ENCODE measurements around the gene BSN. TPM values are rescaled to one million over a fixed set of nuclear protein-coding genes. Genes with fewer than 3 reads are reported as not detected.
"Not testable (repeated sequence)": the region's sequence is repeated elsewhere in the genome, so short reads cannot be mapped to it uniquely, and the experiment has no call there.

The BSN gene
- total RNA-seq, 2 experiments from 2014 or later = 0.08 to 0.14 TPM

DNA sequence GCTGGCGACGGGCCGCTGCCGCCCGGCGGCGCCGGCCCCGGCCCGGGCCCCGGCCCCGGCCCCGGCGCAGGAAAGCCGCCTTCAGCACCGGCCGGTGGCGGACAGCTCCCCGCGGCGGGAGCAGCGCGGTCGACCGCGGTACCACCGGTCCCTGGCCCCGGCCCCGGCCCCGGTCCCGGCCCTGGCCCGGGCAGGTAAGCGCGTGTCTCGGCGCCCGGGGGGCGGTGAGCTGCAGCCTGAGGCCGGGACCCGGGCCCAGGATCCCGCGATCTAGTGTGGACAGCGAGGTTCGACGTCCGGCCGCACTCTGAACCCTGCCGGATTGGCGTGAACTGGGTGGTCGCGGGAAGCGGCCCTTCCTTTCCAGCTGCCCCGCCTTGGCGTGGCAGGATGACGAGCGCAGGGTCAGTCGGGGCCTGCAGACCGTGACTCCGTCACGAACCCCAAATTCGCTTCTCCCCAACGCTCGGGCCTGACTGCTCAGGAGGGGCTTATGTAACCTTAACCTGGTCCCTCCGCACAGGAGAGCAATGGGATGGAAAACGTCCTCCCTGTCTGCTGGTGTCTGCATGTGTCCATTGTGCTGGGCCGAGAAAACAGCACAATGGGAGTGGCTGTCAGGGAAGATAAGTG is 472 bp downstream of the BSN start:
- Mint-ChIP-seq H3K4me1 (peaks cover 17% of the 10 kb centered on the region), H3K27ac (no peak overlapping the region), H3K27me3 (peaks cover 39% of the 10 kb centered on the region), H3K36me3 (no peaks in the 10 kb centered on the region), H3K4me3 (peak overlapping the region; percentile 32), H3K9me3 (peaks cover 2% of the 10 kb centered on the region)
- peak; percentile 77 for ATAC-seq (ENCODE audit: low read depth)
- DNase-seq = peak; percentile 87
- POLR2A ChIA-PET = interaction anchor here (1.6 kb wide), 1 partner anchor 15 kb away, joined by 10 read pairs; no protein-coding TSS in a partner anchor

DNA sequence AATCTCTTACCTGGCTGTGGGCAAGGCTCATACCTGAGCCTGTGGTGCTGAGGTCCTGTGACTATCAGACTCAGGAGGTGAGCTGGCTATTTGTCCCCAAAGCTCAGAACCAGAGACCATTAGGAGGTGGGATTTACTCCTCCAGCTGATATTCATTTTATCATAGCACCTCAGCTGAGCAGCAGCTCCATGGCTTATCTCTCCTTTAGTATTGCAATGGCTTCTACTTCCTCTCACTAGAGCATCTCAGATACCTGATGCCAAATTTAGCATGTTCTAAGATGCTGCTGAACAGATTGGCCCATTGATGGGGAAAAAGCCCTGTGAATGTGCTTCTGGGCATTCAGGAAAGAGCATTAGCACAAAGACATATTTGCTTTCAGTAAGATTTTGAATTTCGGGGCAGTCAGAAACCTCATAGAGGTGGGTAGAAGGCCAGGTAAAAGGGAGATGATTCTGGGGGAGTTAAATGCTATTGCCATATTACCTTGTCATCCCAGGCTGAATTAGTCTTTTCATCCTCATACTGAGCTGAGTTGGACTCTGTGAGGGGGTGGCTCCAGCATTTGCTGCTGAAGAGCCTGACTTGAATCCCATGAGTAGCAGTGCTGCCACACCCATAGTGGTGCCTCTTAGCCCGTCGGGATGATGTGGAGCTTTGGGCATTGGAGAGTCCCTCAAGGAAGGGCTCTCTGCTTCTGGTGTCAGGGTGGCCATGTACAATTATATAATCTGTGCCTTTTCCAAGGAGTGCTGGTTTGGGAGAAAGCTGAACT is 2.4 kb downstream of the BSN start:
- ATAC-seq (ENCODE audit: low read depth) (no peak), DNase-seq (no peak)
- H3K4me3 Mint-ChIP-seq = no peak overlapping the region
- peaks cover 2% of the 10 kb centered on the region for H3K9me3 Mint-ChIP-seq
- POLR2A ChIA-PET = no interaction called here
- peaks cover 17% of the 10 kb centered on the region for H3K4me1 Mint-ChIP-seq
- H3K27ac Mint-ChIP-seq = no peak overlapping the region
- no peaks in the 10 kb centered on the region for H3K36me3 Mint-ChIP-seq
- peaks cover 48% of the 10 kb centered on the region for H3K27me3 Mint-ChIP-seq

DNA sequence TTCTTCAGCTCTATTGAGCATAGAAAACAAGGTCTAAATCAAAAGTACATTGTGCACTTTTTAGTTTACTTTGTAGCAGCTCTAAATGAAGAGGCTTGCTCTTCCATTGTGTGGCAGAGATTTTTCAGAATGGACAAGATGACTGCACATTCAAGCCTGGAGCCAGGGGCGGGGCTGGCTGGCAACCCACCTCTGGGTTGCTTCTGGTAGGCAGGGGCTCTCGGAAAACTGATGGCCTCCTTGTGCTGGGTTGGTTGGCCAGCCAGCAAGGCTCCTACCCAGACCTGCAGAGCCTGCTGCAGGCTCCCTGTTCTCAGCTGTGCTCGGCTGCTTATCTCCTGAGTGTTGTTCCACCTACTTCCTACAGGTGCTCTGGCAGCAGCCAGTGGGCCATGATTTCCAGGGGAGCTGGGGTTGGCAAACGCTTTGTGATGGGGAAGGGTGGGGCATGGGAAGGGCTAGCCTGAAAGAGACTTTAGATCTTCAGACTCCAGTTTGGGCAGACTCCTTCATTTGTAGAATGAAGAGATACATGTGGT is 8.8 kb downstream of the BSN start:
- Mint-ChIP-seq H3K27ac (no peak overlapping the region), H3K36me3 (no peaks in the 10 kb centered on the region), H3K9me3 (peaks cover 2% of the 10 kb centered on the region), H3K4me1 (no peaks in the 10 kb centered on the region), H3K27me3 (peaks cover 38% of the 10 kb centered on the region), H3K4me3 (no peak overlapping the region)
- DNase-seq (no peak), ATAC-seq (ENCODE audit: low read depth) (no peak)
- POLR2A ChIA-PET = no interaction called here

DNA sequence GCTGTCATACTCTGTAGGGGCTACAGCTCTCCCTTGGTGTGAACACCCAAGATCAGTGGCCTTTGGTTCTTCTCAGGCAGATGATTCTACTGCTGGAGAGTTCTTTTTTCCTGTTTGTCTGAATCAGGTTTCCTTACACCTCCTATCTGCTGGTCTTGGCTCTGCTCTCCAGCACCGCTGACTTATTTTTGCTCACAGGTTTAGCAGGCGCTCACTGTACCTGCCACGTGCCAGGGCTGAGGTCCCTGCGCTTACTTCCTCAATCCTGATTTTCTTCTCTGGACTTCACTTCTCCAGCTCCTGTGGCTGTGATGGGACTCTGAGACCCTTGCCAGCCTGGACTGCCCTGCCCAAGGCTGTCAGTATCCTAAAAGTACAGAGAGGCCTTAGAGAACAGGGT is 9.5 kb downstream of the BSN start:
- DNase-seq (no peak), ATAC-seq (ENCODE audit: low read depth) (no peak)
- peaks cover 2% of the 10 kb centered on the region for H3K9me3 Mint-ChIP-seq
- H3K36me3 Mint-ChIP-seq = no peaks in the 10 kb centered on the region
- no peak overlapping the region for H3K27ac Mint-ChIP-seq
- no peak overlapping the region for H3K4me3 Mint-ChIP-seq
- H3K4me1 Mint-ChIP-seq = no peaks in the 10 kb centered on the region
- POLR2A ChIA-PET = no interaction called here
- H3K27me3 Mint-ChIP-seq = peaks cover 34% of the 10 kb centered on the region

DNA sequence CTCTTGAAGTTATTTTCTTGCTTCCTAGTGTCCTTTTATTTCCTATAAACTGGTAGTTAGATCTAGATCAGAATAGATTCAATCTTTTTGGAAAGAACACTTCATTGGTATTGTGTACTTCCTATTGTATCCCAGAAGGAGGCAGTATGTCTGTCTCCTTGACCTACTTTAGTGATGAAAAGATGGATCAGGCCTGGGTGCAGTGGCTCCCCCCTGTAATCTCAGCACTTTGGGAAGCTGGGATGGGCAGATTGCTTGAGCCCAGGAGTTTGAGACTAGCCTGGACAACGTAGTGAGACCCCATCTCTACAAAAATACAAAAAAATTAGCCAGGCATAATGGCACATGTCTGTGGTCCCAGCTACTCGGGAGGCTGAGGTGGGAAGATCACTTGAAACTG is 12.0 kb downstream of the BSN start:
- POLR2A ChIA-PET = interaction anchor here (0.6 kb wide), 1 partner anchor 13 kb away, joined by 3 read pairs; no protein-coding TSS in a partner anchor
- no peak for DNase-seq
- Mint-ChIP-seq H3K4me1 (no peaks in the 10 kb centered on the region), H3K27ac (no peak overlapping the region), H3K9me3 (no peaks in the 10 kb centered on the region), H3K4me3 (no peak overlapping the region), H3K36me3 (no peaks in the 10 kb centered on the region), H3K27me3 (peaks cover 26% of the 10 kb centered on the region)
- no peak for ATAC-seq (ENCODE audit: low read depth)

DNA sequence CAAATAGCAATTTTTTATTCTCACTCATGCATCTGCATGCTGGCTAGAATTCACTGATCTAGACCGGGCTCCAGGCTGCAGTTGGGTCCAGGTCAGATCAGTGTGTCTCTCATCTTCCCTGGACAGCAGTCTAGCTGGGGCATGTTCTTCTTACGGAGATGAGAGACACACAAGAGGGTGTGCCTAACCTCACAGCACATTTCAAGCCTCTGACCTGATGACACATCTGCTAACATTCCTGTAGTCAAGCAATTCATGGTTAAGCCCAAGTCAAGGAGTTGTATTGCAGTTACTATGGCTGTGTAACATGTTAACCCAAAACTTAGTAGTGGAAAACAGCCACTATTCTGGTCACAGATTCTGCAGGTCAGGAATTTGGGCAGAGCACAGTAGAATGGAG is 13.1 kb downstream of the BSN start:
- H3K9me3 Mint-ChIP-seq = no peaks in the 10 kb centered on the region
- H3K4me3 Mint-ChIP-seq = no peak overlapping the region
- no peaks in the 10 kb centered on the region for H3K4me1 Mint-ChIP-seq
- ATAC-seq (ENCODE audit: low read depth) (no peak), DNase-seq (no peak)
- POLR2A ChIA-PET = no interaction called here
- H3K27me3 Mint-ChIP-seq = peaks cover 21% of the 10 kb centered on the region
- no peak overlapping the region for H3K27ac Mint-ChIP-seq
- no peaks in the 10 kb centered on the region for H3K36me3 Mint-ChIP-seq

DNA sequence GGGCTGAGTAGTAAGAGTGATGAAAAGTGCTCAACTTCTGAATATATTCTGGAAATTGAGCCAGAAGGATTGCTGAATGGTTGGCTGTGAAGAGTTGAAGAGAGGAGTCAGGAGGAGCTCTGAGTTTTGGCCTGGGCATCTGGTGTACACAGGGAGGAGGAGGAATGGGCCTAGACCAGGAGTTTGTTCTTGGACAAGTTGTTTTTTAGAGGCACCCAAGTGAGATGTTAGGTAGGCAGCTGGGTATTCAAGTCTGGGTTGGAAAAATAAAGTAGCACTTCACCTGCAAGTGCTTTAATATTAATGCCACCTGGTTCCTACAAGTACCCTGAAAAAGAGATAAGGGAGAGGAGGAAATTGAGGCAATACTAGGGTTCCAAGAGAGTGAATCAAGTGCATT is 14.7 kb downstream of the BSN start:
- Mint-ChIP-seq H3K27me3 (peaks cover 19% of the 10 kb centered on the region), H3K9me3 (no peaks in the 10 kb centered on the region), H3K36me3 (no peaks in the 10 kb centered on the region), H3K4me3 (no peak overlapping the region), H3K4me1 (no peaks in the 10 kb centered on the region), H3K27ac (no peak overlapping the region)
- DNase-seq (no peak), ATAC-seq (ENCODE audit: low read depth) (no peak)
- POLR2A ChIA-PET = interaction anchor here (0.9 kb wide), 1 partner anchor 33 kb away, joined by 4 read pairs; no protein-coding TSS in a partner anchor

DNA sequence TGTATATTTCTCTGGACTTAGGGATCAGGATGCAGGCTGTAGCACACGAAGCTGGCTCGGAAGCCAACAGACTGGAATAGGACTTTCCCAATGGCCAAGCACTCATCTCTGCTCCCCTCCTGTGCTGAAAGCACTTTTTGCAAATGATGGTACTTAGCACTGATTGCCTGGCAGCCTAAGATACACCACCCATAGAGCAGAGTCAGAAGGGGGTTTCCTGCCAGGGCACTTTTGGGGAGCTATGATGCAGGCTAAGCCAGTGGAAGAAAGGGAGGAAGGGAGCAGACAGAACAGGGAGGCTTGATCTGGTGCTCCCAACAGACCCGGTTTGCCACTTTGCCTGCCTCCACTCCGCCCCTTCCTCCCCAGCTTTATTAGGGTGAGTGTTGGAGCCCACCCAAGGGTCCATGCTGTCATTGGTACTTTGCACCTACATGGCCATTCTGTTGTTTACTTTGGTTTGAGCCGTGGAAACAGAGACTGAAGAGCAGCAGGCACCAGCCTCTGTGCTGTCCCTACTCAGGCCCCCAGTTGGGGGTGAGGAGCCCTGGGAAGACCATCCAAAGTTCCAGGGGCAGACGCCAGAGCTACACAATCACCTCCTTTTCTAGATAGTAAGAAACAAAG is 15.9 kb downstream of the BSN start:
- H3K4me1 Mint-ChIP-seq = no peaks in the 10 kb centered on the region
- POLR2A ChIA-PET = interaction anchor here (0.6 kb wide), 1 partner anchor 30 kb away, joined by 3 read pairs; no protein-coding TSS in a partner anchor

DNA sequence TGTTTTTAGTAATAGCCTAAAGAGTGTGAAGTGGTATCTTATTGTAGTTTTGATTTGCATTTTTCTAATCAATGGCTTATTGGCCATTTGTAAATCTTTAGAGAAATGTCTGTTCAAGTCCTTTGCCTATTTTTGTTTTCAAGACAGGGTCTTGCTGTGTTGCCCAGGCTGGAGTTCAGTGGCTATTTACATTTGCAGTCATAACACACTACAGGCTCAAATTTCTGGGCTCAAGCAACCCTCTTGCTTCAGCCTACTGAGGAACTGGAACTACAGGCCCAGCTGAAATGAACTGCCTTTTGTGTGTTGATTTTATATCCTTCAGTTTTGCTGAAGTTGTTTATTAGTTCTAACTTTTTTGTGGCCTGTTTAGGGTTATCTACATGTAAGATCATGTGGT is 27.9 kb downstream of the BSN start:
- Mint-ChIP-seq H3K4me3 (no peak overlapping the region), H3K27me3 (peaks cover 30% of the 10 kb centered on the region), H3K4me1 (no peaks in the 10 kb centered on the region), H3K27ac (no peak overlapping the region), H3K9me3 (no peaks in the 10 kb centered on the region), H3K36me3 (no peaks in the 10 kb centered on the region)
- DNase-seq (no peak), ATAC-seq (ENCODE audit: low read depth) (no peak)
- POLR2A ChIA-PET = no interaction called here

More for the DNA sequence above, 15.9 kb downstream of the BSN start:
- ATAC-seq (ENCODE audit: low read depth) (no peak), DNase-seq (no peak)
- Mint-ChIP-seq H3K9me3 (no peaks in the 10 kb centered on the region), H3K27ac (no peak overlapping the region), H3K4me3 (no peak overlapping the region), H3K27me3 (peaks cover 19% of the 10 kb centered on the region), H3K36me3 (no peaks in the 10 kb centered on the region)

DNA sequence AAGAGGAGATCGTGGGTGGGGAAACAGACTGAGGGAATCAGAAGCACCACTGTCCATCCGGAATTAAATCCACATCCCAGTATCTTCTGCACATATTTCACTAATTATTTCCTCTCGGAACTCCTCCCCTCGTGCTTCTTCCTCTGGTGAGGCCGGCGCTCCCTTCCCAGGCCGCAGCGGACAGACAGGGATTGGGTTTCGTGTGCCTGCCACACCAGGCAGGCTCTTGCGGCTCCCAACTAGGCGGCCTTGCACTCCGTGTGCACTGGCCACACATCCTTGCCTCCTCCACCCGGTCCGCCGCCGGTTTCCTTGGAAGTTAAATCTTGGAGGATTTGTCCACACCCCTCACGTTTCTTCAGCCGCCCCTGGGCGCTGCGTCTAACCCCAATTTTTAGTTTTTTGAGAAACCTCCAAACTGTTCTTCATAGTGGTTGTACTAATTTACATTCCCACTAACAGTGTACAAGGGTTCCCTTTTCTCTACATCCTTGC is 31.0 kb downstream of the BSN start:
- POLR2A ChIA-PET; H3K9me3 Mint-ChIP-seq; ATAC-seq (ENCODE audit: low read depth); H3K4me3 Mint-ChIP-seq; DNase-seq; H3K4me1 Mint-ChIP-seq; H3K36me3 Mint-ChIP-seq; H3K27ac Mint-ChIP-seq: not testable (repeated sequence)
- H3K27me3 Mint-ChIP-seq = peaks cover 31% of the 10 kb centered on the region

DNA sequence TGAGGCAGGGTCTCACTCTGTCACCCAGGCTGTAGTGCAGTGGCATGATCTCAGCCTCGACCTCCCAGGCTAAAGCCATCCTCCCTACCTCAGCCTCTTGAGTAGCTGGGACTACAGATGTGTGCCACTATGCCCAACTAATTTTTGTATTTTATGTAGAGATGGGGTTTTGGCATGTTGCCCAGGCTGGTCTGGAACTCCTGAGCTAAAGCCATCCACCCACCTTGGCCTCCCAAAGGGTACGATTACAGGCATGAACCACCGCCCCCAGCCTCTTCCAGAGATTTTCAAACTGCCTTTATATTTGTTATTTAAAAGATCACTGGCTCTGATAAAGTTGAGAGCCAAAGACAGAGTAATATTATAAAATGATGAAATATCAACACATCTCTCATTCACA is 37.3 kb downstream of the BSN start:
- Mint-ChIP-seq H3K27ac (no peak overlapping the region), H3K4me1 (peaks cover 5% of the 10 kb centered on the region), H3K27me3 (peaks cover 24% of the 10 kb centered on the region), H3K4me3 (no peak overlapping the region), H3K36me3 (no peaks in the 10 kb centered on the region), H3K9me3 (peaks cover 2% of the 10 kb centered on the region)
- ATAC-seq (ENCODE audit: low read depth) (no peak), DNase-seq (no peak)
- POLR2A ChIA-PET = no interaction called here

DNA sequence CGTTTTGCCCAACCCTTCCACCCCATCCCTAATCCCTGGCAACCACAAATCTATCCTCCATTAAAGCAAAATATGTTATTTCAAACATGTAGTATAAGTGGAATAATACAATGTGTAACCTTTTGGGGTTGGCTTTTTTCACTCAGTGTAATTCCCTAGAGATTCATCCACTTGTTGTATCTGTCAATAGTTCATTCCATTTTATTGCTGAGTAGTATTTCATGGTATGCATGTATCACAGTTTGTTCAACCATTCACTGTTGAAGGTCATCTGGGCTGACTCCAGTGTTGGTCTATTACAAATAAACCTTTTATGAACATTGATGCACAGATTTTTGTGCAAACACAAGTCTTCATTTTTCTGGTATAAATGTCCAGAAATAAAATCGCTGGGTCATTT is 38.8 kb downstream of the BSN start:
- POLR2A ChIA-PET = no interaction called here
- DNase-seq (no peak), ATAC-seq (ENCODE audit: low read depth) (no peak)
- Mint-ChIP-seq H3K4me3 (no peak overlapping the region), H3K27me3 (peaks cover 11% of the 10 kb centered on the region), H3K9me3 (no peaks in the 10 kb centered on the region), H3K4me1 (no peaks in the 10 kb centered on the region), H3K36me3 (no peaks in the 10 kb centered on the region), H3K27ac (no peak overlapping the region)

DNA sequence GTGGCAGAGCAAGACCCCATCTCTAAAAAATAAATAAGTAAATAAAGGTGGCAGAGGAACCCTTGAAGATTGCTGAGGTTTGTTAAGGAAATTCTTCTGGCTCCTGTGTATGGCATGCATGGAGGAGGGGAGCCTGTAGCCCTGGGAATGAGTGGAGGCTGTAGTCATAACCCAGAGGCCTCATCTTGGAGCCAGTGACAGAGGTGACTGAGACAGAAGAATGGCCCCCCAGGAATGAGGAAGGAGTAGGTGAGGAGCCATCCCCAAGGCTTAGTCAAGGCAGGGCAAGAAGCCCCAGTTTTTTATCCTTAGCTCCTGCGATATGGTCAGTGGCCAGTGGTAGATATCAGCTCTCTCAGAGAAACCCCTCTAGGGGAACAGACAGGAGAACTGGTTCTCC is 46.5 kb downstream of the BSN start:
- POLR2A ChIA-PET = no interaction called here
- no peaks in the 10 kb centered on the region for H3K27me3 Mint-ChIP-seq
- no peak overlapping the region for H3K27ac Mint-ChIP-seq
- DNase-seq (no peak), ATAC-seq (ENCODE audit: low read depth) (no peak)
- H3K36me3 Mint-ChIP-seq = no peaks in the 10 kb centered on the region
- H3K9me3 Mint-ChIP-seq = no peaks in the 10 kb centered on the region
- no peak overlapping the region for H3K4me3 Mint-ChIP-seq
- peaks cover 23% of the 10 kb centered on the region for H3K4me1 Mint-ChIP-seq

All from activated naive CD8-positive, alpha-beta T cell treated with anti-CD3 and anti-CD28 coated beads, Interleukin-2, amount 10 ng/mL, durations not matched to agents 7 days and 5 days (primary cell).